Fibroblast of lung (primary cell): ENCODE data around the gene BCL11A.

Source experiments
- EZH2 ChIP-seq: IDR thresholded peaks from 2 replicates; pipeline ENCODE4 v1.5.1; 2012; ENCODE audit warnings: low read length, control low read depth, mild to moderate bottlenecking; ENCODE audit errors: missing control alignments
- TF ChIP-seq, protein P1 (sequence below), 2 donors: IDR thresholded peaks in 1 of 2; conservative IDR thresholded peaks in 1 of 2; 1 replicate in 1 of 2; 2 replicates in 1 of 2; pipeline ENCODE4 v1.5.1; 2011 to 2012; ENCODE audit warnings: low read length in 2 of 2, control low read depth in 1 of 2, inconsistent platforms in 1 of 2, low read depth in 1 of 2, mild to moderate bottlenecking in 1 of 2

DNA sequence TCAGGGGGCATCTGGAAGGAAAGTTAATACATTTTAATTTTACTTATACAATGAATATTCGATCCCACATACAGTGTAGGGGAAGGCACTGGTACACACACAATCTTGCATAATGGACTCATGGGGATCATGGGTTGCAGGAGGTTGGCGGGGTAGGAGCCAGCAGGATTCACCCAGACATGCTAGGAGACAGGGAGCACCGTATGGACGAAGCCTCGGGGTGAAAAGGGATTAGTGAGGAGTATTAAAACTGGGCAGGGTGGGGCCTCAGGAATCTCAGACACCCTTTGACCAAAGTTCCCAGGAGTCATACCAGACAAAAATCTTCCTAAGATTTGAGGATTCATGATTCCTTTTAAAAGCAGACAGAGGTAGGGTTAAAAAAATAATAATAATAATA is 140.8 kb downstream of the BCL11A start:
- TF ChIP-seq, protein P1, sequence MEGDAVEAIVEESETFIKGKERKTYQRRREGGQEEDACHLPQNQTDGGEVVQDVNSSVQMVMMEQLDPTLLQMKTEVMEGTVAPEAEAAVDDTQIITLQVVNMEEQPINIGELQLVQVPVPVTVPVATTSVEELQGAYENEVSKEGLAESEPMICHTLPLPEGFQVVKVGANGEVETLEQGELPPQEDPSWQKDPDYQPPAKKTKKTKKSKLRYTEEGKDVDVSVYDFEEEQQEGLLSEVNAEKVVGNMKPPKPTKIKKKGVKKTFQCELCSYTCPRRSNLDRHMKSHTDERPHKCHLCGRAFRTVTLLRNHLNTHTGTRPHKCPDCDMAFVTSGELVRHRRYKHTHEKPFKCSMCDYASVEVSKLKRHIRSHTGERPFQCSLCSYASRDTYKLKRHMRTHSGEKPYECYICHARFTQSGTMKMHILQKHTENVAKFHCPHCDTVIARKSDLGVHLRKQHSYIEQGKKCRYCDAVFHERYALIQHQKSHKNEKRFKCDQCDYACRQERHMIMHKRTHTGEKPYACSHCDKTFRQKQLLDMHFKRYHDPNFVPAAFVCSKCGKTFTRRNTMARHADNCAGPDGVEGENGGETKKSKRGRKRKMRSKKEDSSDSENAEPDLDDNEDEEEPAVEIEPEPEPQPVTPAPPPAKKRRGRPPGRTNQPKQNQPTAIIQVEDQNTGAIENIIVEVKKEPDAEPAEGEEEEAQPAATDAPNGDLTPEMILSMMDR (conservative IDR thresholded peaks at IDR 0.05 in 1 of 2, IDR thresholded peaks at IDR 0.05 in 1 of 2; ENCODE audit: low read depth in 1 of 2, low read length in 2 of 2): no peak
- TF ChIP-seq EZH2: no peak
